GM10847 (cell line): ENCODE data around the gene TUBA4B.

Experiments
- POLR2A ChIP-seq: IDR thresholded peaks from 2 replicates; pipeline ENCODE4 v1.6.1; 2011; ENCODE audit not compliant: insufficient read length; ENCODE audit errors: extremely low read depth

TUBA4B gene

GRCh38 chr2:219252084-219252483 lies 959 bp upstream of the TUBA4B start:
- TF ChIP-seq POLR2A, result no peak

- TF ChIP-seq POLR2A, result no peak
Measured at GRCh38 chr2:219252570-219252899, 508 bp upstream of the TUBA4B start.

GRCh38 chr2:219253753-219254589 lies 928 bp downstream of the TUBA4B start, which contains the start of gene TUBA4A:
Gene TUBA4A (minus strand): TSS chr2:219253918. CDS start chr2:219253858, 60 bp downstream.
- TF ChIP-seq POLR2A, result peak; percentile 99

DNA sequence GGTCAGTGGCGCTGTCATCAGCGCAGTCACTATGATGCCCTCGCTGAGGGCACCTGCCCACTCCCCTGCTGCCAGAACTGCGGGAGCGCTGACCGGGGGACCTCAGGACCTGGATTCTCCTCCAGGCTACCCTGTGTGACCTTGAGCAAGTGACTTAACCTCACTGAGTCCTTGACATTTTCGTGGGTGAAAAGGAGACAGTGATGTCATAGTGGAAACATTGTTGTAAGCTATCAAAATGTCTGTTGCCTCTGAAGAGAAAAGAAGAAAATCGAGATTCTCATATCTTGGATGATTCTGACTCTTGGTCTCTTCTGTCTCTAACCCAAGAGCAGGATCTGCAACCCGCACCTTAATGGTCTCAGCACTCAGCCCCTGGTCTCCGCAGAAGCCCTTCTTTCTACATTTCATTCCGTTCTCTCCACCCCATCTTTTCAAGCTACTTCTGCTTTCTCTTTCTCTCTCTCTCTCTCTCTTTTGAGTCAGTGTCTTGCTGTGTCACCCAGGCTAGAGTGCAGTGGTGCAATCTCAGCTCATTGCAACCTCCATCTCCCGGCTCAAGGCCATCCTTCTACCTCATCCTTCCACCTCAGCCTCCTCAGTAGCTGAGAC lies 1.7 kb downstream of the TUBA4B start:
- TF ChIP-seq POLR2A, result no peak

- TF ChIP-seq POLR2A, result no peak
Measured at GRCh38 chr2:219261024-219261855, 8.2 kb downstream of the TUBA4B start.

DNA sequence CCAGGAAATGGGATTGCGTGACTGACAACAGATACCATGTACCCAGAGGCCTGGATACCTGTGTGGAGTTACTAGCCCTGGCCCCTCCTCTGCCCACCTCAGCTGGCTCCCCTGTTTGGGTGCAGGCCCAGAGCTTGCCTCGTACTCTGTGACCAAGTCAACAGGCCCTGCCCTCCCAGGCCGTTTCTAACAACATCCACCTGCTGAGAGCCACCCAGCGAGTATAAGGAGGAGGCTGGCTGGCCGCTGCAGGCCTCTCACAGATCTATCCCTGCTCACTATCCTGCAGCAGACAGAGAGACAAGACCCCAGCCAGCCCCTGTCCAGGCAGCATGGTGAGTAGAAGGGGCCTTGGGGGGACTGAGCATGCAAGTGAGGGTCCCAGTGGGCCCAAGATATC lies 13.2 kb downstream of the TUBA4B start:
- no peak for TF ChIP-seq POLR2A

DNA sequence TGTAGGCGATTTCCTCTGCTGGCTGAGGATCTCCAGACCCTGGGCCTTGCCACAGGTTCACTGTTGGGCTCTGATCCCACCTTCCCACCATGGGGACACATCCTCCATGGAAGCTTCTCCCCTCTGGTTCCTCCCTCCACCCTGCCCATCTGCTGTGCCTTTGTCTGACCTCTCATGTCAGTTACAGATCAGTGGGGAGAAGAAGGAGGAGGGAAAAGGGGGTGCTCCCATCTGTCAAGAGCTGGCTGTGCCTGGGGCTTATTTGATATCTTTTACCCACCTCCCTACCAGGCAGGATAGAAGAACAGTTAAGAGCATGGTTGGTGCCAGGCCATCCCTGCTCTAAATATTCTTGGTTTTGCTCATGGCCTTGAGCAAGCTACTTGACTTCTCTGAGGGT lies 13.8 kb downstream of the TUBA4B start:
- TF ChIP-seq POLR2A, result no peak

- no peak for TF ChIP-seq POLR2A
Measured at GRCh38 chr2:219268294-219268693, 15.3 kb downstream of the TUBA4B start.

DNA sequence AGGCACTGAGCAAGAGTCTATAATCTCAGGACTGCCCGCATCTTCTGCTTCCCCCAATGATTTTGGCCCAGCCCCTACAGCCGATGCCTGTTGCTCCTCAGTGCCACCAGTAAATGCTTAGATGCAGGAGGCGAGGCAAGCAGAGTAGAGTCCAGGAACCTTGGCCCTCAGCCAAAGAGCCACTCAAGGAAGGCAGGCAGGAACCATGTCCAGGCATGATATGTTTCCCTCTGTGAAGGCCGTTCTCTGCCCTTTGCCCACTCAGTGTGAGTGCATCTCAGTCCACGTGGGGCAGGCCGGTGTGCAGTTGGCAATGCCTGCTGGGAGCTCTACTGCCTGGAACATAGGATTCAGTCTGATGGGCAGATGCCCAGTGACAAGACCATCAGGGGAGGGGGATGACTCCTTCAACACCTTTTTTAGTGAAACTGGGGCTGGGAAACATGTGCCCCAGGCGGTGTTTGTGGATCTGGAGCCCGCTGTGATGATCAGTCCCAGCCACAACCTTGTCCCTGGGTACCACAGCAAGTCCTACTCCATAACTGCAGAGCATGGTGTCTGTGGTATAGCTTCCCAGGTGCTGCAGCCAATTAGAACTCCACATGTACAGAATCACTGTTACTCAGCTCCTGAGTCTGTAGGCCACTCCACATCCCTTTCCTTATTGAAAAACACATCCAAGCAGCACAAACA lies 16.5 kb downstream of the TUBA4B start:
- no peak for TF ChIP-seq POLR2A

DNA sequence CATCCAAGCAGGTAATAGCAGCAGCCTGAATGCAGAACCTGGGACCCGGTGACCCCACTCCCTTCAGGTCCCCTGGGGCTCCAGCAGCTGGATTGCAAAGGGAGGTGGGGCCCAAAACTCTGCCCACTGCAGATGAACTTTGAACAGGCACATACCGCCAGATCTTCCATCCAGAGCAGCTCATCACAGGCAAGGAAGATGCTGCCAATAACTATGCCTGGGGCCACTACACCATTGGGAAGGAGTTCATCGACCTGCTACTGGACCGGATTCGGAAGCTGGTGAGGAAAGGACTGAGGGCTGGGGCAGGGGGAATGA lies 17.0 kb downstream of the TUBA4B start:
- no peak for TF ChIP-seq POLR2A

DNA sequence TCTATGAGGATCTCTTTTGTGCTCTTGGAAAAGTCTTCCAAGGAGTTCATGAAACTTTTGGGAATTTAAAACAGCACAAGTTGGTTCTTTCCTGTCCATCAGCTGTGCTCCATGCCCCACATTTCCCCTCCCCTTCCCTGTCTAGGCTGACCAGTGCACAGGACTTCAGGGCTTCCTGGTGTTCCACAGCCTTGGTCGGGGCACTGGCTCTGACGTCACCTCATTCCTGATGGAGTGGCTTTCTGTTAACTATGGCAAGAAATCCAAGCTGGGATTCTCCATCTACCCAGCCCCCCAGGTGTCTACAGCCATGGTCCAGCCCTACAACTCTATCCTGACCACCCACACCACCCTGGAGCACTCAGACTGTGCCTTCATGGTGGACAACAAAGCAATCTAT lies 18.0 kb downstream of the TUBA4B start:
- no peak for TF ChIP-seq POLR2A

DNA sequence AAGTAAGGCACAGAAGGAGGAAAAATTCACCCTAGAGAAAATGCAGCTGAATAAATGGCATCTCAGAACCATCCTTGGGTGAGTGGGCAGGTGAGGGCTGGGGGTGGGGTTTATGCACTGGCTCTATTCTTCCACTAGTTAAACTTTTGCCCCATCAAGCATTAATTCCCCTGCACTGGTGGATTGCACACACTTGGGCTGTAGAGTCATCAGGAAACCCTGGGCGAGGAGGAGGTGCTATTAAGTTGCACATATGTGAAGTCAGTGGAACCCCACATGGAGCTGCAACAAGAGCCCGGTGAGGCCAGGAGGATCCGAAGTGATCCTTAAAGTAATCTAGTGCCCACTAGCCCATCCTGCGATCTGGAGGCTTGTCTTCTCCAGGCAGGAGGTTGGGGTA lies 19.3 kb downstream of the TUBA4B start:
- no peak for TF ChIP-seq POLR2A

- TF ChIP-seq POLR2A, result no peak
Measured at GRCh38 chr2:219272995-219273394, 20.0 kb downstream of the TUBA4B start.

DNA sequence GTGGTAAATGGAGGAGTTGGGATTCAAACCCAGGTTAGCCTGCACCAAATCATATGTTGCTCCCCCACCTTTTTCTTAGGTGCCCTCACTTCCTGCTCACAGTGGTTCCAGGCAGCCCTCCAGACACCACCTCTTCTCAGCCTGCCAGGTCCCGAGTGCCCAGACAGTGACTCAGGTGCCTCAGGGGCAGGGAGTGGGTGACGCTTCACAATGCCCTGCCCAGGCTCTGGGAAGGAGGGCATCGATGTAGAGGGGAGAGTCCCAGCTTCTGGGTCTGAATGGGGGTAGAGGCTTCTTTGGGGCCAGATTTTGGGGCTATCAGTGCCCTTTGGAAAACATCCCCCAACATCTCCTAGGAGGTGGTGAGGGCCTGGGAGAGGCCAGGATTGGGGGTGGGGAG lies 20.9 kb downstream of the TUBA4B start:
- TF ChIP-seq POLR2A, result no peak

DNA sequence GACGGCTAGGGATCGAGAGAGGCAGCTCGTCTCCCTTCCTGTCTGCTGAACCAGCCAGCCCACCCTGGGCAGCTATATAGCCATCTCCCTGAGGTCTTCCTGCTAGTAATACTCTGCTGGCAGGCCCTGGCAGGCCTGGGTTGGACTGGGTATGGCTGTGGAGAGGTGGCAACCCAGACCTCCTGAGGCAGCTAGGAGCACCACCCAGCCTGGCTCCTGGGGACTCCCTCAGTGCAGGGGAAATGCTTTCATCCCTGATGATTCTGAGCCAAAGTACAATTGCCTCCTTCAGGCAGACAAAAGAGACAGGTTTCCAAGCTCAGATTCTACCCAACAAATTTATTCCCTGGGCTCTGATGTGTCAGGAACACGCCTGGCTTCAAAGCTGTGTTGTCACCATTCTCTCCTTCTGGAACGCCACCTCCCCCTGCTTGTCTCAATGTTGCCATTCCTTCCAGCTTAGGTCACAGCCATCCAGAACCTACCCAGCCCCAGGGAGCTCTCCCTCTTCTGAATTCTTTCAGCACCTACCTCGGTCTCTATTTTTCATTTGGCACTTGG lies 21.4 kb downstream of the TUBA4B start:
- no peak for TF ChIP-seq POLR2A
